Mucosa of descending colon (tissue), 3 donors: ENCODE measurements around the gene DOCK8. TPM values are rescaled to one million over a fixed set of nuclear protein-coding genes. Genes with fewer than 3 reads are reported as not detected.

Experiments used
- ATAC-seq: fragments of 200-7000 bp; cut with Tn5 transposase; one replicate; pipeline ENCODE4 v1.9.1; 2020; ENCODE audit warnings: mild to moderate bottlenecking, moderate library complexity
- DNase-seq, 3 donors: peaks; one replicate each; pipeline ENCODE4 v3.0.0-alpha.2; 2020
- H3K36me3 ChIP-seq: fragments of 200-600 bp; one replicate; pipeline ENCODE4 v1.8.0; 2021; ENCODE audit warnings: low read depth, mild to moderate bottlenecking
- H3K4me1 ChIP-seq: fragments of 200-600 bp; one replicate; pipeline ENCODE4 v1.8.0; 2021; ENCODE audit warnings: low read depth, mild to moderate bottlenecking
- H3K4me3 ChIP-seq: fragments of 200-600 bp; one replicate; pipeline ENCODE4 v1.8.0; 2021; ENCODE audit warnings: mild to moderate bottlenecking
- H3K9me3 ChIP-seq: fragments of 200-600 bp; one replicate; pipeline ENCODE4 v1.8.0; 2021; ENCODE audit warnings: mild to moderate bottlenecking
- intact Hi-C, 2 donors: fragments of 100-400 bp; cut with DNase I in 1 of 2; cut with micrococcal nuclease in 1 of 2; formaldehyde crosslinking; loops; one replicate each; pipeline versions ENCODE4 v1.11.0 to v1.11.1; 2022; cut with DNase I, micrococcal nuclease
- total RNA-seq, 3 donors: library from RNA; stranded (reverse); fragmentation: NEBNext Ultra II Directional in 2 of 3; extraction: Animal tissue kit (Norgen Biotek cat#: 25700) in 2 of 3; gene quantifications; one replicate each; pipeline versions ENCODE4 v1.2.1 to v1.2.4, GENCODE V29; 2021 to 2023
- TF ChIP-seq, protein P1 (sequence below): fragments of 200-600 bp; IDR thresholded peaks from one replicate; pipeline ENCODE4 v1.8.0; 2022; ENCODE audit warnings: antibody characterized with exemption, mild to moderate bottlenecking
- donor health status: DM: no; HTN: no; CAD: no; lungs with moderate emphysema.
- donor health status: DM: no; HTN: no; CAD: no.
- donor health status: DM: no; HTN: yes; CAD: no.

Gene DOCK8
- total RNA-seq, 3 donors from 2014 or later: 13.5 to 16.6 (median 15.7) TPM

DNA sequence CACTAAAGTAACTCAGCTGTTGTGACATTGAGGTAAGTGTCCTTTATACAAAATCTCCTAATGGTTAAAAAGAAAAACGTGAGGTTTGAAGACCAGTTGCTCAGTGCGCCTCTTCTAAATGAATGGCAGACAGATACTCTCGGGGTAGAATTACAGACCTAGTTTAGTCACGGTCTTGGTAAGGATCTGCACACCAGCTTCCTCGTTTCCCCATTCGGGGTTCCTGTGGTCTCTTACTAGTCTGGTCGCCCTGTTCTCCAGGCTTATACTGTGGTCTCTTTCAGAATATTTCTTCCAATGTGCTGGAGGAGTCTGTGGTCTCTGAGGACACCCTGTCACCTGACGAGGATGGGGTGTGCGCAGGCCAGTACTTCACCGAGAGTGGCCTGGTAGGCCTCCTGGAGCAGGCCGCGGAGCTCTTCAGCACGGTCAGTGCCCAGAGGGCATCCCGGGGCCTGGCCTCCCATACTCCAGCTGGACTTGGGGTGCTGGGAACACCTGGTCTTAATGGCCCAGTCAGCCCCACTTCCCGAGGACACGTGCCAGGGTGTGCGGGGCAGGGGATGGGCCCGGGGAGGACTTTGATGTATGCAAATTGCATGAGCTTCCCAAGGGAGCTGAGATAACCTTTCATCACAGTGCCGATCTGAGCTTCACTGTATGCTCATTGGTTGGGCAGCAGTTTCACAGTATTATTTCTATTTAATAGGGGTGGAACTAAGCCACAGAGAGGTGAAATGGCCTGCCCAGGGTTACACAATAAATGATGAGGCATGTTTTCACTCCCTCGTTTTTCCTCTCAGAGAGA lies 224.5 kb downstream of the DOCK8 start:
- H3K4me1 ChIP-seq: no peaks in the 10 kb centered on the region
- ATAC-seq: peak; percentile 26
- intact Hi-C loops: no loop called here
- no peaks in the 10 kb centered on the region for H3K36me3 ChIP-seq
- no peaks in the 10 kb centered on the region for H3K9me3 ChIP-seq
- DNase-seq: peak in 1 of 3 donors; percentile 54
- TF ChIP-seq, protein P1, sequence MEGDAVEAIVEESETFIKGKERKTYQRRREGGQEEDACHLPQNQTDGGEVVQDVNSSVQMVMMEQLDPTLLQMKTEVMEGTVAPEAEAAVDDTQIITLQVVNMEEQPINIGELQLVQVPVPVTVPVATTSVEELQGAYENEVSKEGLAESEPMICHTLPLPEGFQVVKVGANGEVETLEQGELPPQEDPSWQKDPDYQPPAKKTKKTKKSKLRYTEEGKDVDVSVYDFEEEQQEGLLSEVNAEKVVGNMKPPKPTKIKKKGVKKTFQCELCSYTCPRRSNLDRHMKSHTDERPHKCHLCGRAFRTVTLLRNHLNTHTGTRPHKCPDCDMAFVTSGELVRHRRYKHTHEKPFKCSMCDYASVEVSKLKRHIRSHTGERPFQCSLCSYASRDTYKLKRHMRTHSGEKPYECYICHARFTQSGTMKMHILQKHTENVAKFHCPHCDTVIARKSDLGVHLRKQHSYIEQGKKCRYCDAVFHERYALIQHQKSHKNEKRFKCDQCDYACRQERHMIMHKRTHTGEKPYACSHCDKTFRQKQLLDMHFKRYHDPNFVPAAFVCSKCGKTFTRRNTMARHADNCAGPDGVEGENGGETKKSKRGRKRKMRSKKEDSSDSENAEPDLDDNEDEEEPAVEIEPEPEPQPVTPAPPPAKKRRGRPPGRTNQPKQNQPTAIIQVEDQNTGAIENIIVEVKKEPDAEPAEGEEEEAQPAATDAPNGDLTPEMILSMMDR: no peak
- H3K4me3 ChIP-seq: no peak overlapping the region

DNA sequence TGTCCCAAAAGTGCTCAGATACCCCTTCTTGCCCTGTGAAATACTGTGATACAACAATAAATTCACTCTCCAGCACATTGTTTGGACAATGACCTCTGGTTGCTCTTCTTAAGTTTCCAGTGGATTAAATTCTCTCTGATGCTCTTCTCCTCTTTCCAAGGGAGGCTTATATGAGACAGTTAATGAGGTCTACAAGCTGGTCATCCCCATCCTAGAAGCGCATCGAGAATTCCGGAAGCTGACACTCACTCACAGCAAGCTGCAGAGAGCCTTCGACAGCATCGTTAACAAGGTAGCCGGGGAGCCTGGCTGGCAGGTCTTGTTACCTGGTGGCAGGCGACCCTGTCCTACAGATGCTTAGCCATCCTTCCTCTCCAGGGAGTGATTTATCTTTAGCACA lies 226.5 kb downstream of the DOCK8 start:
- no peak overlapping the region for H3K4me3 ChIP-seq
- intact Hi-C loops: no loop called here
- no peaks in the 10 kb centered on the region for H3K36me3 ChIP-seq
- H3K9me3 ChIP-seq: no peaks in the 10 kb centered on the region
- TF ChIP-seq, protein P1: no peak
- no peak for ATAC-seq
- no peak for DNase-seq
- H3K4me1 ChIP-seq: no peaks in the 10 kb centered on the region

DNA sequence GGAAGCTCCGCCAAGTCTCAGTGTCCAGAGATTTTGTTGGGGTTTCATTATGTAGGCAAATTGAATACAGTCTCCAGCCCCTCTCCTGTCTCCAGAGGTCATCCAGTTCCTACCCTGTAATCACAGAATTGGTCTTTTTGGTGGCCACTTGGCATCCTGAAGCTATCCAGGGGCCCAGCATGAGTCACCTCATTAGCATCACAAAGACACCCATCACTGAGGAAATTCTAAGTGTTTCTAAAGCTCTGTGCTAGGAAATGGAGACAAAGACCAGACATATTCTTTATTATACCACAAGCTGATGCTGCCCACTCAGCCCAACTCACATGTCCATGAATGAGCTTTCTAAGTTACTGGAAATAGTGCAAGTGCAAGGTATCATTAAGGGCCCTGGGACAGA lies 229.9 kb downstream of the DOCK8 start:
- TF ChIP-seq, protein P1: no peak
- no peaks in the 10 kb centered on the region for H3K36me3 ChIP-seq

DNA sequence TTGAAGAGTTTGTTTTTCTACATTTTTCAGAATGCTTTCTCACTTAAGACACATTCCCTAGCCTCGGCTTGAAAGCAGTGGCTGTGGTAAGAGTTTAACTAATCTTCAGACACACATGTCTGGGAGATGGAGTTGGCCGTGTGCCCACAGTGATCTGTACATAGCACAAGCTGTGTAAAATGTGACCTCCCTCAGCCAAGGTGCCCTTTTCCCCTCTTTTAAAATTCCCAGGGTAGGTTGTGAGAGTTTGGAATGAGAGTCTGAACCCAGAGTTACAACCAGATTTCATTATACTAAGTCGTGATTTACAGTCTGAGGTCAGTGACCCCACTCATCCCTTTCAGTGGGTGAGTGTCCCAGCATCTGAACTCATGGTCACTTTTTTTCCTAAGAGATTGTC lies 230.4 kb downstream of the DOCK8 start:
- H3K4me1 ChIP-seq: no peaks in the 10 kb centered on the region
- intact Hi-C loops: no loop called here
- no peaks in the 10 kb centered on the region for H3K9me3 ChIP-seq
- DNase-seq: peak in 1 of 3 donors; percentile 20
- TF ChIP-seq, protein P1: no peak
- no peak for ATAC-seq
- no peaks in the 10 kb centered on the region for H3K36me3 ChIP-seq
- no peak overlapping the region for H3K4me3 ChIP-seq

More for the DNA sequence above, 229.9 kb downstream of the DOCK8 start:
- Histone ChIP-seq H3K4me3 (no peak overlapping the region), H3K9me3 (no peaks in the 10 kb centered on the region), H3K4me1 (no peaks in the 10 kb centered on the region)
- no peak for DNase-seq
- no peak for ATAC-seq
- intact Hi-C loops: no loop called here

DNA sequence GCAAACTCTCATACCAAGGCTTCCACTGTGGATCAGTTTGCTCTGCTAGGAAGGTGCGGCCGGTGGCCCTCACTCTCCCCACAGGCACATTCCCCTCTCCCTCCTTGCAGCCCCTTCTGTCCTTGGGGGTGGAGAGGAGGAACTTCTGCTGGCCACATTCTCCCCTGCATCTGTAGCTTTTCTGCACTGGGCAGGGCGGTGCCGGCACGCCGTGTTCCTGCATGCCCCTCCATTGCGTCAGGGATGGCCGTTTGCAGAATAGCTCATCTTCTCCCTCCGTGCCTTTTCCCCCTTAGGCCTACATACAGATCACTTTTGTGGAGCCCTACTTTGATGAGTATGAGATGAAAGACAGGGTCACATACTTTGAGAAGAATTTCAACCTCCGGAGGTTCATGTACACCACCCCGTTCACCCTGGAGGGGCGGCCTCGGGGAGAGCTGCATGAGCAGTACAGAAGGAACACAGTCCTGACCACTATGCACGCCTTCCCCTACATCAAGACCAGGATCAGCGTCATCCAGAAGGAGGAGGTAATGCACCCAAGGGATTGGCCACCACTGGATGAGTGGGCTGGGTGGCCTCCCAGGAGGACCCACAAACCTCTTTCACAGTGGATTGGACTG lies 231.5 kb downstream of the DOCK8 start:
- no peak for ATAC-seq
- Histone ChIP-seq H3K9me3 (no peaks in the 10 kb centered on the region), H3K4me1 (no peaks in the 10 kb centered on the region), H3K36me3 (no peaks in the 10 kb centered on the region), H3K4me3 (no peak overlapping the region)
- TF ChIP-seq, protein P1: no peak
- intact Hi-C loops: no loop called here
- DNase-seq: no peak
